ENCODE data around the gene SEMA6A.

SEMA6A gene, protein sequence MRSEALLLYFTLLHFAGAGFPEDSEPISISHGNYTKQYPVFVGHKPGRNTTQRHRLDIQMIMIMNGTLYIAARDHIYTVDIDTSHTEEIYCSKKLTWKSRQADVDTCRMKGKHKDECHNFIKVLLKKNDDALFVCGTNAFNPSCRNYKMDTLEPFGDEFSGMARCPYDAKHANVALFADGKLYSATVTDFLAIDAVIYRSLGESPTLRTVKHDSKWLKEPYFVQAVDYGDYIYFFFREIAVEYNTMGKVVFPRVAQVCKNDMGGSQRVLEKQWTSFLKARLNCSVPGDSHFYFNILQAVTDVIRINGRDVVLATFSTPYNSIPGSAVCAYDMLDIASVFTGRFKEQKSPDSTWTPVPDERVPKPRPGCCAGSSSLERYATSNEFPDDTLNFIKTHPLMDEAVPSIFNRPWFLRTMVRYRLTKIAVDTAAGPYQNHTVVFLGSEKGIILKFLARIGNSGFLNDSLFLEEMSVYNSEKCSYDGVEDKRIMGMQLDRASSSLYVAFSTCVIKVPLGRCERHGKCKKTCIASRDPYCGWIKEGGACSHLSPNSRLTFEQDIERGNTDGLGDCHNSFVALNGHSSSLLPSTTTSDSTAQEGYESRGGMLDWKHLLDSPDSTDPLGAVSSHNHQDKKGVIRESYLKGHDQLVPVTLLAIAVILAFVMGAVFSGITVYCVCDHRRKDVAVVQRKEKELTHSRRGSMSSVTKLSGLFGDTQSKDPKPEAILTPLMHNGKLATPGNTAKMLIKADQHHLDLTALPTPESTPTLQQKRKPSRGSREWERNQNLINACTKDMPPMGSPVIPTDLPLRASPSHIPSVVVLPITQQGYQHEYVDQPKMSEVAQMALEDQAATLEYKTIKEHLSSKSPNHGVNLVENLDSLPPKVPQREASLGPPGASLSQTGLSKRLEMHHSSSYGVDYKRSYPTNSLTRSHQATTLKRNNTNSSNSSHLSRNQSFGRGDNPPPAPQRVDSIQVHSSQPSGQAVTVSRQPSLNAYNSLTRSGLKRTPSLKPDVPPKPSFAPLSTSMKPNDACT

DNA sequence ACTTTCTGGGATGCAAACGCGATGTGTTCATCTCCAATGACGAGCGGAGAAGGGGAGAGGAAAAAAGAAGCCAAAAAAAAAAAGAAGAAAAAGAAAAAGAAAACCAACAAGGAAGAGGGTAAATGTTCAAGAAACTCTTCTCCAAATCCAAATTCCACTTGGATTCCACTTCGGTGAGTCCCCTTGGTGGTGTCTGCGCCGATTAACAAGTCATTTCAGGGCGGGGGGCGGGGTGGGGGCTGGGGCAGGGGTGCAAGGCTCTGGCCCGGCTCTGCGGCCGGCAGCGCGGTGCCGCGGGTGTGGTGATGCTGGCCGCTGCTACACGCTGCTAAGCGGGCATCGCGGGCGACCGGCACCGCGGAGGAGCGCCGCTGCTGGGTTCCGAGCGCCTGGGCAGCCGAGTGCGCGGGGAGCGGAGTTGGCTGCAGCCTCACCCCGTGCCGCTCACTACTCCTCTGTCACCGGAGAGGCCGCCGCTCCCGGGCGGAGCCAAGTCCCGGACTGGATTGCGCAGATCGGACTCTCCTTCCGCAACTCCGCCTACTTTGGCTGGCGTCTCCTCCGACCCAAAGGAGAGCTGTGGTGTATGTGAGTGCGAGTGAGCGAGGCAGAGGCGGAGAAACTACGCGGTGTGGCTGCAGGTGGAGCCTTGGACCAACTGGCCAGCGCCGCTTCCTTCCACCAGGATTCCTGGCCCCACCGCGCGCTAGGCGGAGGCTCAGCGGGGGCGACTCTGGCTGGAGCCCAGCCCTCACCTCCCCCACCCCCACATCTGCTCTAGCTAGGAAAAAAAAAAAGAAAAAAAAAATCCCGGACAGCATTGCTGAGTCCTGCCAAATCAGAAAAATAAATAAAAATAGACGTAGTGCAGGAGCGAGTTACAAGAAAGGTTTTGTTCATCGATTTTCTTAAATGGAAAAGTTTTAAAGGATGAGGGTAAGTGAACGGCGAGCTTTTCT, at the start of gene SEMA6A:
TSS of gene SEMA6A (minus strand) at position 457 of the 959 bp plus-strand sequence. CDS start 69,879 bp downstream, outside the sequence.
- Mint-ChIP-seq H3K27me3 (ENCODE audit: low read depth) (no peaks in the 10 kb centered on the region), H3K9me3 (no peaks in the 10 kb centered on the region), H3K4me3 (peak within 1 kb of the TSS; percentile 99), H3K27ac (peak within 1 kb of the TSS; percentile 97 to 98 (median 97)), H3K4me1 (peaks cover 25% of the 10 kb centered on the region), H3K36me3 (ENCODE audit: low read depth) (peaks cover 3% of the 10 kb centered on the region)
- TF ChIP-seq, protein P1, sequence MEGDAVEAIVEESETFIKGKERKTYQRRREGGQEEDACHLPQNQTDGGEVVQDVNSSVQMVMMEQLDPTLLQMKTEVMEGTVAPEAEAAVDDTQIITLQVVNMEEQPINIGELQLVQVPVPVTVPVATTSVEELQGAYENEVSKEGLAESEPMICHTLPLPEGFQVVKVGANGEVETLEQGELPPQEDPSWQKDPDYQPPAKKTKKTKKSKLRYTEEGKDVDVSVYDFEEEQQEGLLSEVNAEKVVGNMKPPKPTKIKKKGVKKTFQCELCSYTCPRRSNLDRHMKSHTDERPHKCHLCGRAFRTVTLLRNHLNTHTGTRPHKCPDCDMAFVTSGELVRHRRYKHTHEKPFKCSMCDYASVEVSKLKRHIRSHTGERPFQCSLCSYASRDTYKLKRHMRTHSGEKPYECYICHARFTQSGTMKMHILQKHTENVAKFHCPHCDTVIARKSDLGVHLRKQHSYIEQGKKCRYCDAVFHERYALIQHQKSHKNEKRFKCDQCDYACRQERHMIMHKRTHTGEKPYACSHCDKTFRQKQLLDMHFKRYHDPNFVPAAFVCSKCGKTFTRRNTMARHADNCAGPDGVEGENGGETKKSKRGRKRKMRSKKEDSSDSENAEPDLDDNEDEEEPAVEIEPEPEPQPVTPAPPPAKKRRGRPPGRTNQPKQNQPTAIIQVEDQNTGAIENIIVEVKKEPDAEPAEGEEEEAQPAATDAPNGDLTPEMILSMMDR (IDR thresholded peaks at IDR 0.05; ENCODE audit: unreplicated experiment in 3 of 3): no peak

DNA sequence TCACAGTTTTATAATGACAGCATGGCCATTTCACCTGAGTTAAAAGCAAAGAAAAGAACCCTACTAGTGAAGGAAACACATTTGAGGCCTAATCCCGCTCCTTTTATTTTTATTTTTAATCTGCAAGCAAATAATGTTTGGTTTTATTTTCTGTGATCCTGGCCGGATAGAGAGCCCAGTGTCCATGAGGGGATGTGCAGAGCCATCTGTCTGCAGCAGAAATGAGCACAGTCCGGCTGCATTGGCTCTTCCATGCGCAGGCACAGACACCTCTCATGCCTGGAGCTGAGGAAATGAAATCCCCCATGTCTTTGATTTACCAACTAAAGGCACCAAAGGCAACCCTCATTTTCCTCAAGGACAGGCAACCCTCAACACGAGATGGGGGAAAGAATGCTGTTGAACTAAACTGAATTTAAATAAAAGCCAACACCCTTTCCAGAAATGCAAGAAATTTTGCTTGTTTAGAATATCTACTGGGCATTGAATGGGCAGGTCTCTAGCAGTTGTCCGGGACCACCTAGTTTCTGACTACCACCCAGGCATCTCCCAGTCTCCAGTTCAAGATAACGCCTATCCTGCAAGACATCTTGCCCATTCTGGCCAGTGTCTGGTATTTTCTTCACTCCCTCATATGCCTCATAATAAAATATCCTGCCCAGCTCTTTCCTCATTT, 47.9 kb upstream of the SEMA6A start:
- H3K4me3 Mint-ChIP-seq: no peak overlapping the region
- no peaks in the 10 kb centered on the region for H3K36me3 Mint-ChIP-seq (ENCODE audit: low read depth)
- peak overlapping the region in 2 of 3 experiments; percentile 53 to 72 for H3K27ac Mint-ChIP-seq
- peaks cover 32% of the 10 kb centered on the region for H3K4me1 Mint-ChIP-seq
- TF ChIP-seq, protein P1 (IDR thresholded peaks at IDR 0.05; ENCODE audit: unreplicated experiment in 3 of 3): no peak
- H3K27me3 Mint-ChIP-seq (ENCODE audit: low read depth): peaks cover 8% of the 10 kb centered on the region
- H3K9me3 Mint-ChIP-seq: no peaks in the 10 kb centered on the region

DNA sequence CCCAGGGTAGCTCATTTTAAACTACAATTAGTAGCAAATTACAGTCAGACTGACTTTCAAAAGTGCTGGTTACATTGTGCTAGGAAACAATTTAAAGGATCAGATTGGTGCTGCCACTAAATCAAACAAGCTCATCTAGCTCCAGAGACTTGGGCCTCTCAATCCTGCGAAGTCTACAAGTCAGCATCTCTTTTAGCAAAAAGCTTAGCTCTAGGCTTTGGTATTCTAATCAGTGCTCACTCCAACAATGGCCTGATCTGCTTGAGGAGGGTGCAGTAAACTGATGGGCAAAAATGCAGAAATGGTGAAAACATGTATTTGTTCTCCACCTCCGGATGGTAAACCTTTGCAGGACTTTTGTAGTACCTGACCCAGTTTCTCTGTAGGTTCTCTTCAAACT, 47.0 kb upstream of the SEMA6A start:
- TF ChIP-seq, protein P1 (IDR thresholded peaks at IDR 0.05; ENCODE audit: unreplicated experiment in 3 of 3): no peak
- peaks cover 33% of the 10 kb centered on the region for H3K4me1 Mint-ChIP-seq
- no peaks in the 10 kb centered on the region for H3K36me3 Mint-ChIP-seq (ENCODE audit: low read depth)

DNA sequence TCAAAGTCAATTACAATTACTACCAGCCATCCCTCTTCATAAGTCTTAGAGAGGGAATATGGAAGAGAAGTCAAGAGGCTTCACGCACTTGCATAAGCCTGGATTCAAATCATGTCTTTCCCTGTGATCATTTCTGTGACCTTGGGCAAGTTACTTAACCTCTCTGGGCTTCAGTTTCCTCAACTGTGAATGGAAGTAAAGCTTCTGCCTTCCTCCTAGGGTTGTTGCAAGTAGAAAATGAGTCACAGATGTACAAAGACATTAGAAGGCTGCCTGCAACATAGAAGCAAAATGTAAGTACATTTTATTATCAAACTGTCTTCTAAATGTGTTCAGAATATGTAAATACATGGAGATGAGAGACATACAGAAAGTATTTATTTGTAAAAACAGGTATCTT, 42.3 kb upstream of the SEMA6A start:
- no peaks in the 10 kb centered on the region for H3K9me3 Mint-ChIP-seq
- no peak overlapping the region for H3K4me3 Mint-ChIP-seq
- TF ChIP-seq, protein P1 (IDR thresholded peaks at IDR 0.05; ENCODE audit: unreplicated experiment in 3 of 3): no peak
- peak overlapping the region; percentile 1 to 49 (median 36) for H3K27ac Mint-ChIP-seq
- H3K4me1 Mint-ChIP-seq: peaks cover 44% of the 10 kb centered on the region
- H3K36me3 Mint-ChIP-seq (ENCODE audit: low read depth): no peaks in the 10 kb centered on the region
- H3K27me3 Mint-ChIP-seq (ENCODE audit: low read depth): peaks cover 8% of the 10 kb centered on the region

More for the DNA sequence above, 47.0 kb upstream of the SEMA6A start:
- H3K9me3 Mint-ChIP-seq: no peaks in the 10 kb centered on the region
- peaks cover 8% of the 10 kb centered on the region for H3K27me3 Mint-ChIP-seq (ENCODE audit: low read depth)
- no peak overlapping the region for H3K4me3 Mint-ChIP-seq
- H3K27ac Mint-ChIP-seq: peak overlapping the region; percentile 22 to 53 (median 40)

DNA sequence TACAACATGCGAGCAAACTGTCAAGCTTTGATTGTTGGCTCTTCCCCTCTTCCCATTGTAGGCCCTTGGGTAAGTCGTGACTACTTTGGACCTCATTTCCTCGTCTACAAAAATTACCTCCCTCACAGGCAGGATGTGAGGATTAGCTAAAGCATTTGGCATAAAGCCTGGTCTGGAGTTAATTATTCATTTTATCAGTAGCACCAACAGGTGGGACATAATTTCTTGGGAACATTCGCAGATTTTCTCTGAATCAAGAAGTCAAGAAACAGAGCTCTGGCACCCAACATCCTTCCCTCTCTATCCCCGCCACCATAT, 39.9 kb upstream of the SEMA6A start:
- no peaks in the 10 kb centered on the region for H3K36me3 Mint-ChIP-seq (ENCODE audit: low read depth)
- H3K27me3 Mint-ChIP-seq (ENCODE audit: low read depth): peaks cover 4% of the 10 kb centered on the region
- no peak overlapping the region for H3K4me3 Mint-ChIP-seq
- peak overlapping the region in 2 of 3 experiments; percentile 27 to 60 for H3K27ac Mint-ChIP-seq
- TF ChIP-seq, protein P1 (IDR thresholded peaks at IDR 0.05; ENCODE audit: unreplicated experiment in 3 of 3): no peak
- no peaks in the 10 kb centered on the region for H3K9me3 Mint-ChIP-seq
- H3K4me1 Mint-ChIP-seq: peaks cover 38% of the 10 kb centered on the region
